ENCODE measurements around the gene EFNA1. TPM values are rescaled to one million over a fixed set of nuclear protein-coding genes. Genes with fewer than 3 reads are reported as not detected.
A peak's percentile ranks its signal among the peaks of the same experiment; 100 is the strongest.

The EFNA1 gene
- total and polyA plus RNA-seq, 2 of the 13 experiments (the other 11 are each of a cell fraction or from before 2014, with no cell fraction given) = 81.8 to 874 TPM

GRCh38 chr1:155125946-155126555 is 1.6 kb upstream of the EFNA1 start (continued):
- peak; percentile 48 for TF ChIP-seq GMEB2 (CRISPR knock-in tag; IDR thresholded peaks at IDR 0.05; ENCODE audit: low read depth)
- peak; percentile 96 for TF ChIP-seq HDAC2 (CRISPR knock-in tag; IDR thresholded peaks at IDR 0.05)
- TF ChIP-seq KLF15 (CRISPR knock-in tag; IDR thresholded peaks at IDR 0.05; ENCODE audit: borderline replicate concordance) = peak; percentile 86
- TF ChIP-seq RFX1 (IDR thresholded peaks at IDR 0.05) = no peak
- TF ChIP-seq ZNF558 (CRISPR knock-in tag; IDR thresholded peaks at IDR 0.05; ENCODE audit: borderline replicate concordance) = peak; percentile 90; the same call in 1 of the 2 replicates
- TF ChIP-seq KDM6A (CRISPR knock-in tag; IDR thresholded peaks at IDR 0.05; ENCODE audit: low read depth) = peak; percentile 81
- no peak for TF ChIP-seq NCOA5 (CRISPR knock-in tag; IDR thresholded peaks at IDR 0.05)
- peak; percentile 83; the same call in 1 of the 2 replicates for TF ChIP-seq RCOR2 (CRISPR knock-in tag; IDR thresholded peaks at IDR 0.05)
- peak; percentile 94 for TF ChIP-seq UBTF (CRISPR knock-in tag; IDR thresholded peaks at IDR 0.05)
- no peak for TF ChIP-seq HMGA1 (CRISPR knock-in tag; conservative IDR thresholded peaks at IDR 0.05)
- peak; percentile 99 for TF ChIP-seq ZGPAT (CRISPR knock-in tag; IDR thresholded peaks at IDR 0.05)
- no peak for TF ChIP-seq FOXM1 (CRISPR knock-in tag; IDR thresholded peaks at IDR 0.05)
- TF ChIP-seq TFDP2 (CRISPR knock-in tag; IDR thresholded peaks at IDR 0.05) = peak; percentile 90
- TF ChIP-seq ZNF432 (CRISPR knock-in tag; IDR thresholded peaks at IDR 0.05; ENCODE audit: borderline replicate concordance) = no peak; the same call in 1 of the 2 replicates
- TF ChIP-seq TBX2 (CRISPR knock-in tag; IDR thresholded peaks at IDR 0.05; ENCODE audit: borderline replicate concordance) = peak; percentile 99
- peak; percentile 64 for TF ChIP-seq NKX3-1 (CRISPR knock-in tag; IDR thresholded peaks at IDR 0.05)
- no peak; the same call in 1 of the 2 replicates for TF ChIP-seq ZBTB44 (CRISPR knock-in tag; IDR thresholded peaks at IDR 0.05)
- no peak for TF ChIP-seq ZNF180 (CRISPR knock-in tag; IDR thresholded peaks at IDR 0.05; ENCODE audit: borderline replicate concordance, low read depth)
- peak; percentile 85 for TF ChIP-seq TBX3 (IDR thresholded peaks at IDR 0.05; ENCODE audit: borderline replicate concordance)
- peak; percentile 83 for TF ChIP-seq CBFB (CRISPR knock-in tag; IDR thresholded peaks at IDR 0.05)
- peak; percentile 58; the same call in 1 of the 2 replicates for TF ChIP-seq ZNF143 (CRISPR knock-in tag; IDR thresholded peaks at IDR 0.05)
- peak; percentile 95 for TF ChIP-seq MXD4 (CRISPR knock-in tag; IDR thresholded peaks at IDR 0.05)
- TF ChIP-seq MAX (IDR thresholded peaks at IDR 0.05) = no peak

Data from HepG2 (cell line).